WTC11 (cell line): ENCODE results near the gene RHBDD1. TPM values are rescaled to one million over a fixed set of nuclear protein-coding genes. Genes with fewer than 3 reads are reported as not detected.

Experiments used
- ATAC-seq: fragments of 200-7000 bp; cut with Tn5 transposase; 2 replicates; pipeline ENCODE4 v1.10.0; 2021; ENCODE audit warnings: mild to moderate bottlenecking, moderate library complexity
- CTCF ChIA-PET: fragments of 300-600 bp; sonication (Branson Sonifier 250); formaldehyde crosslinking; loops from one replicate; lab custom pipeline; 2021; ENCODE audit warnings: antibody characterized with exemption; lab: Charles Lee
- POLR2A ChIA-PET: fragments of 350-600 bp; sonication (Branson Sonifier 250); formaldehyde crosslinking; loops from one replicate; lab custom pipeline; 2021; ENCODE audit warnings: antibody characterized with exemption; lab: Charles Lee
- DNase-seq: peaks from one replicate; pipeline ENCODE4 v3.0.0; 2021; ENCODE audit warnings: low spot score
- H3K27ac Mint-ChIP-seq: 2 replicates; pipeline ENCODE4 v1.8.0; 2021; ENCODE audit warnings: mixed read lengths
- H3K27me3 Mint-ChIP-seq: 2 replicates; pipeline ENCODE4 v1.8.0; 2021; ENCODE audit warnings: low read depth, mild to moderate bottlenecking, moderate library complexity, mixed read lengths
- H3K36me3 Mint-ChIP-seq: 2 replicates; pipeline ENCODE4 v1.8.0; 2021; ENCODE audit warnings: mixed read lengths
- H3K4me1 Mint-ChIP-seq: 2 replicates; pipeline ENCODE4 v1.8.0; 2022; ENCODE audit warnings: mixed read lengths
- H3K4me3 Mint-ChIP-seq: 2 replicates; pipeline ENCODE4 v1.8.0; 2021; ENCODE audit warnings: mild to moderate bottlenecking, moderate library complexity, mixed read lengths
- H3K9me3 Mint-ChIP-seq: 2 replicates; pipeline ENCODE4 v1.8.0; 2021; ENCODE audit warnings: mixed read lengths
- ATF1 ChIP-seq: sonication (generic); formaldehyde crosslinking; IDR thresholded peaks from 2 replicates; pipeline ENCODE4 v1.8.1; 2023; ENCODE audit warnings: mild to moderate bottlenecking, moderate library complexity, missing genetic modification reagents
- ATF3 ChIP-seq: sonication (generic); formaldehyde crosslinking; conservative IDR thresholded peaks from 2 replicates; pipeline ENCODE4 v1.8.1; 2022; ENCODE audit warnings: mild to moderate bottlenecking, missing genetic modification reagents
- CBFB ChIP-seq: sonication (generic); formaldehyde crosslinking; IDR thresholded peaks from 2 replicates; pipeline ENCODE4 v1.8.1; 2022; ENCODE audit warnings: mild to moderate bottlenecking, low read depth, missing genetic modification reagents
- CREB1 ChIP-seq: sonication (generic); formaldehyde crosslinking; IDR thresholded peaks from 2 replicates; pipeline ENCODE4 v1.8.0; 2023; ENCODE audit warnings: mild to moderate bottlenecking, missing genetic modification reagents
- CTCF ChIP-seq: fragments of 200-600 bp; IDR thresholded peaks from 2 replicates; pipeline ENCODE4 v1.8.0; 2022; ENCODE audit warnings: antibody characterized with exemption
- ETV6 ChIP-seq: sonication (generic); formaldehyde crosslinking; IDR thresholded peaks from 2 replicates; pipeline ENCODE4 v1.8.1; 2022; ENCODE audit warnings: mild to moderate bottlenecking, missing genetic modification reagents
- FOXJ3 ChIP-seq: sonication (generic); formaldehyde crosslinking; IDR thresholded peaks from 2 replicates; pipeline ENCODE4 v1.9.0; 2021; ENCODE audit warnings: missing genetic modification reagents, mild to moderate bottlenecking, borderline replicate concordance
- FOXP4 ChIP-seq: sonication (generic); formaldehyde crosslinking; IDR thresholded peaks from 2 replicates; pipeline ENCODE4 v1.8.0; 2022; ENCODE audit warnings: mild to moderate bottlenecking, missing genetic modification reagents
- GRHL2 ChIP-seq: fragments of 250-450 bp; sonication (Bioruptor Pico); IDR thresholded peaks from 2 replicates; pipeline ENCODE4 v1.8.0; 2022; ENCODE audit warnings: mild to moderate bottlenecking, moderate library complexity; ENCODE audit not compliant: insufficient replicate concordance, severe bottlenecking
- NR3C1 ChIP-seq: sonication (generic); formaldehyde crosslinking; conservative IDR thresholded peaks from 2 replicates; pipeline ENCODE4 v1.8.1; 2023; ENCODE audit warnings: low read depth, mild to moderate bottlenecking, missing genetic modification reagents
- PREB ChIP-seq: sonication (generic); formaldehyde crosslinking; IDR thresholded peaks from 2 replicates; pipeline ENCODE4 v1.8.1; 2022; ENCODE audit warnings: mild to moderate bottlenecking, missing genetic modification reagents, moderate library complexity, borderline replicate concordance
- PRRX2 ChIP-seq: fragments of 250-450 bp; sonication (Bioruptor Pico); IDR thresholded peaks from 2 replicates; pipeline ENCODE4 v1.8.0; 2021; ENCODE audit warnings: mild to moderate bottlenecking
- SMAD3 ChIP-seq: sonication (generic); formaldehyde crosslinking; IDR thresholded peaks from 2 replicates; pipeline ENCODE4 v1.8.0; 2022; ENCODE audit warnings: missing genetic modification reagents, mild to moderate bottlenecking, borderline replicate concordance
- STAT6 ChIP-seq: sonication (generic); formaldehyde crosslinking; conservative IDR thresholded peaks from 2 replicates; pipeline ENCODE4 v1.8.1; 2023; ENCODE audit warnings: mild to moderate bottlenecking, low read depth, missing genetic modification reagents, moderate library complexity
- ZBTB43 ChIP-seq: sonication (generic); formaldehyde crosslinking; IDR thresholded peaks from 2 replicates; pipeline ENCODE4 v1.8.1; 2023; ENCODE audit warnings: mild to moderate bottlenecking, missing genetic modification reagents
- ZNF317 ChIP-seq: sonication (generic); formaldehyde crosslinking; IDR thresholded peaks from 2 replicates; pipeline ENCODE4 v1.8.1; 2023; ENCODE audit warnings: low read depth, mild to moderate bottlenecking, moderate library complexity, missing genetic modification reagents, borderline replicate concordance
- ZNF423 ChIP-seq: fragments of 250-450 bp; sonication (Bioruptor Pico); IDR thresholded peaks from 2 replicates; pipeline ENCODE4 v2.1.2; 2022; ENCODE audit warnings: mild to moderate bottlenecking, moderate library complexity
- ZNF512 ChIP-seq: sonication (generic); formaldehyde crosslinking; IDR thresholded peaks from 2 replicates; pipeline ENCODE4 v1.8.1; 2022; ENCODE audit warnings: missing genetic modification reagents, borderline replicate concordance
- total RNA-seq: library from RNA; stranded (reverse); gene quantifications from 3 replicates; pipeline ENCODE4 v1.2.3, GENCODE V29; 2021

The RHBDD1 gene
- total RNA-seq, 1 experiment from 2014 or later, result 25.7 TPM

GRCh38 chr2:226934546-226935201 is 98.8 kb downstream of the RHBDD1 start:
- H3K27ac Mint-ChIP-seq, result peak overlapping the region; percentile 51
- H3K9me3 Mint-ChIP-seq, result no peaks in the 10 kb centered on the region
- no peak overlapping the region for H3K4me3 Mint-ChIP-seq
- ATAC-seq (no peak), DNase-seq (no peak)
- POLR2A ChIA-PET, result no interaction called here
- peaks cover 12% of the 10 kb centered on the region for H3K4me1 Mint-ChIP-seq
- CTCF ChIA-PET, result interaction anchor here (1.2 kb wide), 1 partner anchor 44 kb away, joined by 3 read pairs; no protein-coding TSS in a partner anchor
- H3K36me3 Mint-ChIP-seq, result no peaks in the 10 kb centered on the region
- H3K27me3 Mint-ChIP-seq, result no peaks in the 10 kb centered on the region
- no peak for TF ChIP-seq GRHL2
- no peak for TF ChIP-seq STAT6
- TF ChIP-seq CBFB (CRISPR knock-in tag), result no peak
- no peak for TF ChIP-seq PRRX2 (CRISPR knock-in tag)
- TF ChIP-seq PREB (CRISPR knock-in tag), result no peak
- TF ChIP-seq ATF3, result no peak
- no peak for TF ChIP-seq ETV6 (CRISPR knock-in tag)
- no peak for TF ChIP-seq SMAD3 (CRISPR knock-in tag)
- no peak for TF ChIP-seq FOXP4 (CRISPR knock-in tag)
- no peak for TF ChIP-seq ZNF423 (CRISPR knock-in tag)
- no peak for TF ChIP-seq FOXJ3 (CRISPR knock-in tag)
- TF ChIP-seq CTCF, result no peak
- TF ChIP-seq ATF1 (CRISPR knock-in tag), result no peak
- TF ChIP-seq ZBTB43, result no peak
- TF ChIP-seq NR3C1 (CRISPR knock-in tag), result no peak
- no peak for TF ChIP-seq CREB1 (CRISPR knock-in tag)
- TF ChIP-seq ZNF512 (CRISPR knock-in tag), result no peak
- no peak for TF ChIP-seq ZNF317
